DND-41 (cell line): ENCODE results near the gene LGALS3.
A peak's percentile ranks its signal among the peaks of the same experiment; 100 is the strongest.

Experiments used
- ATAC-seq: fragments of 200-7000 bp; cut with Tn5 transposase; 3 replicates; pipeline ENCODE4 v1.9.1; 2021; ENCODE audit warnings: low read depth; ENCODE audit not compliant: insufficient read depth
- DNase-seq: peaks from one replicate; pipeline ENCODE4 v3.0.0-alpha.2; 2020
- H2AFZ ChIP-seq: 2 replicates; pipeline ENCODE4 v1.6.0; 2012; ENCODE audit warnings: low read depth, low read length
- H3K27ac ChIP-seq: 2 replicates; pipeline ENCODE4 v1.5.1; 2012; ENCODE audit warnings: low read length, inconsistent platforms
- H3K27me3 ChIP-seq: fragments of 200-600 bp; sonication (generic); 2 replicates; pipeline ENCODE4 v1.6.0; 2012; ENCODE audit warnings: low read length, mild to moderate bottlenecking, inconsistent platforms; ENCODE audit not compliant: insufficient read depth, poor library complexity
- H3K36me3 ChIP-seq: 2 replicates; pipeline ENCODE4 v1.5.1; 2012; ENCODE audit warnings: low read length, inconsistent platforms; ENCODE audit not compliant: insufficient read depth
- H3K4me1 ChIP-seq: 2 replicates; pipeline ENCODE4 v1.5.1; 2012; ENCODE audit warnings: mild to moderate bottlenecking, low read length; ENCODE audit not compliant: insufficient read depth
- H3K4me2 ChIP-seq: 2 replicates; pipeline ENCODE4 v1.6.0; 2012; ENCODE audit warnings: mild to moderate bottlenecking, moderate library complexity, low read length, inconsistent platforms; ENCODE audit not compliant: insufficient read depth
- H3K4me3 ChIP-seq, 2 experiments: fragments of 200-600 bp in 1 of 2; shearing (Covaris generic) in 1 of 2; 2 replicates each; pipeline ENCODE4 v1.5.1; 2012 to 2016; ENCODE audit warnings: inconsistent platforms in 2 of 2, low read length in 2 of 2, mild to moderate bottlenecking in 2 of 2, low read depth in 1 of 2, moderate library complexity in 1 of 2
- H3K79me2 ChIP-seq: 2 replicates; pipeline ENCODE4 v1.6.0; 2012; ENCODE audit warnings: low read length, inconsistent platforms; ENCODE audit not compliant: insufficient read depth
- H3K9ac ChIP-seq: 2 replicates; pipeline ENCODE4 v1.6.0; 2012; ENCODE audit warnings: low read depth, mild to moderate bottlenecking, inconsistent platforms, low read length, moderate library complexity
- H3K9me3 ChIP-seq: 2 replicates; pipeline ENCODE4 v1.5.1; 2012; ENCODE audit warnings: low read length, moderate library complexity, mild to moderate bottlenecking, inconsistent platforms; ENCODE audit not compliant: insufficient read depth, severe bottlenecking
- H4K20me1 ChIP-seq: 2 replicates; pipeline ENCODE4 v1.6.0; 2012; ENCODE audit warnings: low read length; ENCODE audit not compliant: insufficient read depth
- CTCF ChIP-seq: IDR thresholded peaks from 2 replicates; pipeline ENCODE4 v1.5.1; 2012; ENCODE audit warnings: borderline replicate concordance, low read length, moderate library complexity, mild to moderate bottlenecking; ENCODE audit not compliant: poor library complexity, severe bottlenecking; ENCODE audit errors: extremely low read depth
- EZH2 ChIP-seq: IDR thresholded peaks from 3 replicates; pipeline ENCODE4 v1.6.1; 2012; ENCODE audit warnings: borderline replicate concordance, low read depth, mild to moderate bottlenecking, moderate library complexity, low read length, inconsistent platforms; ENCODE audit not compliant: severe bottlenecking

LGALS3 gene

GRCh38 chr14:55116246-55117030, 12.6 kb upstream of the LGALS3 start:
- Histone ChIP-seq H3K36me3 (no peaks in the 10 kb centered on the region), H3K9me3 (no peaks in the 10 kb centered on the region), H3K4me1 (no peaks in the 10 kb centered on the region), H3K27ac (no peak overlapping the region), H3K4me2 (no peak overlapping the region), H3K27me3 (no peaks in the 10 kb centered on the region), H3K79me2 (no peaks in the 10 kb centered on the region), H4K20me1 (no peaks in the 10 kb centered on the region), H3K4me3 (no peak overlapping the region), H3K9ac (no peak overlapping the region), H2AFZ (no peak overlapping the region)
- no peak for TF ChIP-seq EZH2
- no peak for TF ChIP-seq CTCF
- DNase-seq, result no peak
- ATAC-seq, result no peak

- H3K4me1 ChIP-seq, result no peaks in the 10 kb centered on the region
- DNase-seq (peak; percentile 39), ATAC-seq (peak; percentile 61; the same call in 2 of the 3 replicates)
- no peak overlapping the region for H3K4me2 ChIP-seq
- no peaks in the 10 kb centered on the region for H4K20me1 ChIP-seq
- H3K27ac ChIP-seq, result no peak overlapping the region
- no peaks in the 10 kb centered on the region for H3K36me3 ChIP-seq
- no peak overlapping the region for H3K9ac ChIP-seq
- H3K9me3 ChIP-seq, result no peaks in the 10 kb centered on the region
- no peaks in the 10 kb centered on the region for H3K27me3 ChIP-seq
- no peak overlapping the region for H3K4me3 ChIP-seq
- no peak for TF ChIP-seq EZH2
- no peak for TF ChIP-seq CTCF
- H2AFZ ChIP-seq, result no peak overlapping the region
- H3K79me2 ChIP-seq, result no peaks in the 10 kb centered on the region
These were observed 11.1 kb upstream of the LGALS3 start for GRCh38 chr14:55117803-55118441.

GRCh38 chr14:55118761-55119160, 10.3 kb upstream of the LGALS3 start:
- Histone ChIP-seq H3K4me2 (no peak overlapping the region), H3K27me3 (no peaks in the 10 kb centered on the region), H3K27ac (no peak overlapping the region), H3K9me3 (no peaks in the 10 kb centered on the region), H3K79me2 (no peaks in the 10 kb centered on the region), H3K36me3 (no peaks in the 10 kb centered on the region), H3K4me3 (no peak overlapping the region), H2AFZ (no peak overlapping the region), H4K20me1 (no peaks in the 10 kb centered on the region), H3K4me1 (no peaks in the 10 kb centered on the region), H3K9ac (no peak overlapping the region)
- TF ChIP-seq CTCF (no peak), EZH2 (no peak)
- ATAC-seq (no peak), DNase-seq (no peak)
